HL-60 (cell line): ENCODE data around the gene ITM2A.

Source experiments
- GABPA ChIP-seq: IDR thresholded peaks from 2 replicates; pipeline ENCODE4 v1.6.1; 2012; ENCODE audit warnings: low read depth
- REST ChIP-seq: IDR thresholded peaks from 2 replicates; pipeline ENCODE4 v1.6.1; 2012; ENCODE audit warnings: low read depth; ENCODE audit not compliant: insufficient replicate concordance
- TF ChIP-seq, protein P1 (sequence below): IDR thresholded peaks from one replicate; pipeline ENCODE4 v1.5.1; 2011; ENCODE audit warnings: low read length, control low read depth, inconsistent platforms; ENCODE audit not compliant: insufficient read depth

DNA sequence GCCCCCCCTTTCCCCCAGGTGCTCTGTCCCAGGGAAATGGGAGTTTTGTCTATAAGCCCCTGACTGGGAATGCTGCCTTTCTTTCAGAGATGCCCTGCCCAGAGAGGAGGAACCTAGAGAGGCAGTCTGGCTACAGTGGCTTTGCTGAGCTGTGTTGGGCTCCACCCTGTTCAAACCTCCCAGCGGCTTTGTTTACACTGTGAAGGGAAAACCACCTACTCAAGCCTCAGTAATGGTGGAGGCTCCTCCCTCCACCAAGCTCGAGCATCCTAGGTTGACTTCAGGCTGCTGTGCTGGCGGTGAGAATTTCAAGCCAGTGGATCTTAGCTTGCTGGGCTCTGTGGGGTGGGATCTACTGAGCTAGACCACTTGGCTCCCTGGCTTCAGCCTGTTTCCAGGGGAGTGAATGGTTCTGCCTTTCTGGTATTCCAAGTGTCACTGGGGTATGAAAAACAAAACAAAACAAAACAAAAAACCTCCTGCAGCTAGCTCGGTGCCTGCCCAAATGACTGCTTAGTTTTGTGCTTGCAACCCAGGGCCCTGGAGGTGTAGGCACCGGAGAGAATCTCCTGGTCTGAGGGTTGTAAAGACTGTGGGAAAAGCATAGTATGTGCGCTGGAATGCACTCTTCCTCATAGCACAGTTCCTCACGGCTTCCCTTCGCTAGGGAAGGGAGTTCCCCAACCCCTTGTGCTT is 41.7 kb downstream of the ITM2A start:
- TF ChIP-seq, protein P1, sequence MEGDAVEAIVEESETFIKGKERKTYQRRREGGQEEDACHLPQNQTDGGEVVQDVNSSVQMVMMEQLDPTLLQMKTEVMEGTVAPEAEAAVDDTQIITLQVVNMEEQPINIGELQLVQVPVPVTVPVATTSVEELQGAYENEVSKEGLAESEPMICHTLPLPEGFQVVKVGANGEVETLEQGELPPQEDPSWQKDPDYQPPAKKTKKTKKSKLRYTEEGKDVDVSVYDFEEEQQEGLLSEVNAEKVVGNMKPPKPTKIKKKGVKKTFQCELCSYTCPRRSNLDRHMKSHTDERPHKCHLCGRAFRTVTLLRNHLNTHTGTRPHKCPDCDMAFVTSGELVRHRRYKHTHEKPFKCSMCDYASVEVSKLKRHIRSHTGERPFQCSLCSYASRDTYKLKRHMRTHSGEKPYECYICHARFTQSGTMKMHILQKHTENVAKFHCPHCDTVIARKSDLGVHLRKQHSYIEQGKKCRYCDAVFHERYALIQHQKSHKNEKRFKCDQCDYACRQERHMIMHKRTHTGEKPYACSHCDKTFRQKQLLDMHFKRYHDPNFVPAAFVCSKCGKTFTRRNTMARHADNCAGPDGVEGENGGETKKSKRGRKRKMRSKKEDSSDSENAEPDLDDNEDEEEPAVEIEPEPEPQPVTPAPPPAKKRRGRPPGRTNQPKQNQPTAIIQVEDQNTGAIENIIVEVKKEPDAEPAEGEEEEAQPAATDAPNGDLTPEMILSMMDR: no peak
- TF ChIP-seq GABPA: no peak
- TF ChIP-seq REST: no peak
